Chondrocyte (in vitro differentiated cells): ENCODE results near the gene CGB7. TPM values are rescaled to one million over a fixed set of nuclear protein-coding genes. Genes with fewer than 3 reads are reported as not detected.
A peak's percentile ranks its signal among the peaks of the same experiment; 100 is the strongest.

ENCODE experiments used
- DNase-seq: peaks from one replicate; pipeline ENCODE4 v3.0.0; 2021; ENCODE audit warnings: mixed read lengths, low spot score
- H3K27ac Mint-ChIP-seq: one replicate; pipeline ENCODE4 v1.8.0; 2021; ENCODE audit warnings: mild to moderate bottlenecking, moderate library complexity, mixed read lengths; ENCODE audit not compliant: unreplicated experiment
- H3K27me3 Mint-ChIP-seq: 2 replicates; pipeline ENCODE4 v1.8.0; 2021; ENCODE audit warnings: low read depth, mixed read lengths
- H3K36me3 Mint-ChIP-seq: 2 replicates; pipeline ENCODE4 v1.8.0; 2021; ENCODE audit warnings: low read depth, mixed read lengths
- H3K4me1 Mint-ChIP-seq: 2 replicates; pipeline ENCODE4 v1.8.0; 2021; ENCODE audit warnings: low read depth, mild to moderate bottlenecking, mixed read lengths
- H3K4me3 Mint-ChIP-seq: one replicate; pipeline ENCODE4 v1.8.0; 2021; ENCODE audit warnings: mild to moderate bottlenecking, moderate library complexity, mixed read lengths; ENCODE audit not compliant: unreplicated experiment
- H3K9me3 Mint-ChIP-seq: 2 replicates; pipeline ENCODE4 v1.8.0; 2021; ENCODE audit warnings: low read depth, mixed read lengths
- total RNA-seq: library from RNA; stranded (reverse); gene quantifications from 3 replicates; pipeline ENCODE4 v1.2.1, GENCODE V29; 2021
- TF ChIP-seq, protein P1 (sequence below): fragments of 200-600 bp; sonication (generic); IDR thresholded peaks from 2 replicates; pipeline ENCODE4 v1.5.0; 2021; ENCODE audit warnings: antibody characterized with exemption, mild to moderate bottlenecking, moderate library complexity

CGB7 gene
- total RNA-seq, 1 donor from 2014 or later, result 0.52 TPM

DNA sequence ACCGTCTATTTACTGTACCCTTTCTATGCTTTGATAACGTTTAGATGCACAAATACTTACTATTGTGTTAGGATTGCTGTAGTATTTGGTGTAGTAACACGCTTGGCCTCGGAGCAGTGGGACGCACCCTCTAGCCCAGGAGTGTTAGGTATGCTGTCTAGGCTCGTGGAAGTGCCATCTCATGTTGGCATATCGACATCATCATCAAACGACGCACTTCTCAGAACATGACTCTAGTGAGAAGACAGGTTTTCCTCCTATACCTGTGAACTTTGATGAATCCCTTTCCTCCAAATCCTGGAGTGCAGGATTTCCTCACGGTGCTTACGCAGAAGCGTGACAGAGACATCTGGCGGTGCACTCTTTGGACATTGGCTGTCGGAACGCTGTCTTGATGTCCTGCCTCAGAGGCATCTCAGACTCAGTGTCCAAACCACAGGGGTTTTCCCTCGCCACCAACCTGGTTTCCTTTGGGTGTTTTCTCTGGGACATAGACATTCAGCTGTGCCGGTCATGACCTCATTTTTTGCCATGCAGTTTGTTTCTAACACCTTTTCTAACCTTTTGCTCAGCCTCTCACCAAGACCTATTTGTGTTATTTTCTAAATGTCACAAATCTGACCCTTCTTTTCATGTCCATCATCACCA is 34.0 kb upstream of the CGB7 start:
- Mint-ChIP-seq H3K27ac (peak overlapping the region; percentile 17), H3K4me1 (peaks cover 22% of the 10 kb centered on the region), H3K27me3 (no peaks in the 10 kb centered on the region), H3K36me3 (peaks cover 24% of the 10 kb centered on the region), H3K4me3 (no peak overlapping the region), H3K9me3 (no peaks in the 10 kb centered on the region)
- TF ChIP-seq, protein P1, sequence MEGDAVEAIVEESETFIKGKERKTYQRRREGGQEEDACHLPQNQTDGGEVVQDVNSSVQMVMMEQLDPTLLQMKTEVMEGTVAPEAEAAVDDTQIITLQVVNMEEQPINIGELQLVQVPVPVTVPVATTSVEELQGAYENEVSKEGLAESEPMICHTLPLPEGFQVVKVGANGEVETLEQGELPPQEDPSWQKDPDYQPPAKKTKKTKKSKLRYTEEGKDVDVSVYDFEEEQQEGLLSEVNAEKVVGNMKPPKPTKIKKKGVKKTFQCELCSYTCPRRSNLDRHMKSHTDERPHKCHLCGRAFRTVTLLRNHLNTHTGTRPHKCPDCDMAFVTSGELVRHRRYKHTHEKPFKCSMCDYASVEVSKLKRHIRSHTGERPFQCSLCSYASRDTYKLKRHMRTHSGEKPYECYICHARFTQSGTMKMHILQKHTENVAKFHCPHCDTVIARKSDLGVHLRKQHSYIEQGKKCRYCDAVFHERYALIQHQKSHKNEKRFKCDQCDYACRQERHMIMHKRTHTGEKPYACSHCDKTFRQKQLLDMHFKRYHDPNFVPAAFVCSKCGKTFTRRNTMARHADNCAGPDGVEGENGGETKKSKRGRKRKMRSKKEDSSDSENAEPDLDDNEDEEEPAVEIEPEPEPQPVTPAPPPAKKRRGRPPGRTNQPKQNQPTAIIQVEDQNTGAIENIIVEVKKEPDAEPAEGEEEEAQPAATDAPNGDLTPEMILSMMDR, result no peak
- no peak for DNase-seq

DNA sequence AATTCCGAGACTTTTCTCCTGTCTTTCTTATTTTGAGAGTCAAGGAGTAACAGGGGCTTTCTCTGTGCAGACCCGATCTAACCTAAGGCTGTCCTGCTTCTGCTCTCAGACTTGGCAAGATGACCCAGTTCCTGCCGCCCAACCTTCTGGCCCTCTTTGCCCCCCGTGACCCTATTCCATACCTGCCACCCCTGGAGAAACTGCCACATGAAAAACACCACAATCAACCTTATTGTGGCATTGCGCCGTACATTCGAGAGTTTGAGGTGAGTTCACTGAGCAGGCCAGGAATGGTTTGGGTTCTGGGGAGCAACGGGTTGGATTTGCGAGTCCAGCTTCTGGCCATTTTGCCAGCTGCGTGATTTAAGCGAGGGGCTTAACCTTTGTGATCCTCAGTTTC is 28.7 kb upstream of the CGB7 start:
- no peaks in the 10 kb centered on the region for H3K9me3 Mint-ChIP-seq
- peak overlapping the region; percentile 97 for H3K27ac Mint-ChIP-seq
- no peaks in the 10 kb centered on the region for H3K27me3 Mint-ChIP-seq
- TF ChIP-seq, protein P1, result no peak
- peaks cover 37% of the 10 kb centered on the region for H3K4me1 Mint-ChIP-seq
- H3K4me3 Mint-ChIP-seq, result peak overlapping the region; percentile 99
- H3K36me3 Mint-ChIP-seq, result peaks cover 15% of the 10 kb centered on the region
- no peak for DNase-seq

- peak overlapping the region; percentile 97 for H3K27ac Mint-ChIP-seq
- H3K4me3 Mint-ChIP-seq, result peak overlapping the region; percentile 99
- no peaks in the 10 kb centered on the region for H3K9me3 Mint-ChIP-seq
- no peaks in the 10 kb centered on the region for H3K27me3 Mint-ChIP-seq
- peaks cover 14% of the 10 kb centered on the region for H3K36me3 Mint-ChIP-seq
- TF ChIP-seq, protein P1, result no peak
- H3K4me1 Mint-ChIP-seq, result peaks cover 37% of the 10 kb centered on the region
- no peak for DNase-seq
Observed at GRCh38 chr19:49085868-49086232, 28.3 kb upstream of the CGB7 start.

- Mint-ChIP-seq H3K36me3 (peaks cover 10% of the 10 kb centered on the region), H3K27me3 (no peaks in the 10 kb centered on the region), H3K9me3 (no peaks in the 10 kb centered on the region), H3K4me3 (peak within 1 kb of the TSS; percentile 99), H3K27ac (peak within 1 kb of the TSS; percentile 97), H3K4me1 (peaks cover 37% of the 10 kb centered on the region)
- DNase-seq, result peak; percentile 100
- TF ChIP-seq, protein P1, result peak; percentile 18
Observed at GRCh38 chr19:49085020-49085867, 27.7 kb upstream of the CGB7 start, which contains the start of gene SNRNP70. SNRNP70 (plus strand) TSS chr19:49085451; CDS start chr19:49086415, 964 bp downstream.

GRCh38 chr19:49084206-49085019 is 26.9 kb upstream of the CGB7 start:
- H3K4me3 Mint-ChIP-seq, result peak overlapping the region; percentile 99
- H3K27me3 Mint-ChIP-seq, result no peaks in the 10 kb centered on the region
- TF ChIP-seq, protein P1, result no peak
- no peaks in the 10 kb centered on the region for H3K9me3 Mint-ChIP-seq
- no peak for DNase-seq
- H3K27ac Mint-ChIP-seq, result peak overlapping the region; percentile 97
- peaks cover 9% of the 10 kb centered on the region for H3K36me3 Mint-ChIP-seq
- peaks cover 37% of the 10 kb centered on the region for H3K4me1 Mint-ChIP-seq
